ENCODE data around the gene EOGT. TPM values are rescaled to one million over a fixed set of nuclear protein-coding genes. Genes with fewer than 3 reads are reported as not detected.

EOGT gene
- total RNA-seq, 1 donor from 2014 or later, result 17.3 TPM

GRCh38 chr3:69011096-69011730 lies 2.3 kb downstream of the EOGT start:
- TF ChIP-seq CTCF (IDR thresholded peaks at IDR 0.05), result no peak
- Mint-ChIP-seq H3K27ac (no peak overlapping the region), H3K9me3 (no peaks in the 10 kb centered on the region), H3K4me3 (peak overlapping the region; percentile 16), H3K27me3 (no peaks in the 10 kb centered on the region), H3K36me3 (ENCODE audit: low read depth) (peaks cover 9% of the 10 kb centered on the region), H3K4me1 (peaks cover 9% of the 10 kb centered on the region)
- DNase-seq (no peak), ATAC-seq (ENCODE audit: low read depth) (no peak)
- POLR2A ChIA-PET, result interaction anchor here (0.6 kb wide), 1 partner anchor 220 kb away, joined by 6 read pairs; no protein-coding TSS in a partner anchor
- intact Hi-C loops (cut with micrococcal nuclease), result no loop called here
- CTCF ChIA-PET, result no interaction called here

GRCh38 chr3:69009559-69010410 lies 3.7 kb downstream of the EOGT start:
- H3K36me3 Mint-ChIP-seq (ENCODE audit: low read depth), result peaks cover 15% of the 10 kb centered on the region
- DNase-seq, result no peak
- no peak overlapping the region for H3K27ac Mint-ChIP-seq
- ChIA-PET CTCF (no interaction called here), POLR2A (no interaction called here)
- peaks cover 9% of the 10 kb centered on the region for H3K4me1 Mint-ChIP-seq
- TF ChIP-seq CTCF (IDR thresholded peaks at IDR 0.05), result no peak
- no peaks in the 10 kb centered on the region for H3K27me3 Mint-ChIP-seq
- no peaks in the 10 kb centered on the region for H3K9me3 Mint-ChIP-seq
- no peak for ATAC-seq (ENCODE audit: low read depth)
- intact Hi-C loops (cut with micrococcal nuclease), result no loop called here
- H3K4me3 Mint-ChIP-seq, result no peak overlapping the region

GRCh38 chr3:69008980-69009379 lies 4.5 kb downstream of the EOGT start:
- Mint-ChIP-seq H3K4me3 (no peak overlapping the region), H3K4me1 (peaks cover 5% of the 10 kb centered on the region), H3K9me3 (no peaks in the 10 kb centered on the region), H3K27me3 (no peaks in the 10 kb centered on the region), H3K27ac (no peak overlapping the region), H3K36me3 (ENCODE audit: low read depth) (peaks cover 19% of the 10 kb centered on the region)
- CTCF ChIA-PET, result no interaction called here
- no peak for TF ChIP-seq CTCF (IDR thresholded peaks at IDR 0.05)
- DNase-seq, result no peak
- no peak for ATAC-seq (ENCODE audit: low read depth)
- intact Hi-C loops (cut with micrococcal nuclease), result no loop called here
- POLR2A ChIA-PET, result no interaction called here

- no peak overlapping the region for H3K4me3 Mint-ChIP-seq
These were observed 7.5 kb downstream of the EOGT start for GRCh38 chr3:69005791-69006482.

More at GRCh38 chr3:69005791-69006482, 7.5 kb downstream of the EOGT start:
- Mint-ChIP-seq H3K36me3 (ENCODE audit: low read depth) (peaks cover 32% of the 10 kb centered on the region), H3K4me1 (no peaks in the 10 kb centered on the region), H3K9me3 (no peaks in the 10 kb centered on the region), H3K27me3 (no peaks in the 10 kb centered on the region), H3K27ac (no peak overlapping the region)
- TF ChIP-seq CTCF (IDR thresholded peaks at IDR 0.05), result no peak
- DNase-seq (no peak), ATAC-seq (ENCODE audit: low read depth) (no peak)
- ChIA-PET POLR2A (no interaction called here), CTCF (interaction anchor here (0.6 kb wide), 1 partner anchor 68 kb away, joined by 4 read pairs; no protein-coding TSS in a partner anchor)
- intact Hi-C loops (cut with micrococcal nuclease), result no loop called here

Data from activated B cell treated with CpG ODN at 0.5 μM for 24 hours (primary cell).